WI38 (cell line): ENCODE data around the gene MYB.

Source experiments
- H3K4me3 ChIP-seq: 2 replicates; pipeline ENCODE4 v1.5.1; 2011; ENCODE audit warnings: low read depth, mild to moderate bottlenecking, control low read depth, low read length
- CTCF ChIP-seq: IDR thresholded peaks from 2 replicates; pipeline ENCODE4 v1.5.1; 2012; ENCODE audit warnings: low read depth, mild to moderate bottlenecking, control low read depth, low read length

The MYB gene

GRCh38 chr6:135254471-135254870 lies 73.4 kb downstream of the MYB start:
- no peak for TF ChIP-seq CTCF
- H3K4me3 ChIP-seq: no peak overlapping the region

GRCh38 chr6:135256866-135257265 lies 75.8 kb downstream of the MYB start:
- no peak overlapping the region for H3K4me3 ChIP-seq
- TF ChIP-seq CTCF: no peak

- no peak overlapping the region for H3K4me3 ChIP-seq
- no peak for TF ChIP-seq CTCF
These were observed 76.7 kb downstream of the MYB start for GRCh38 chr6:135257631-135258405.

- no peak for TF ChIP-seq CTCF
- H3K4me3 ChIP-seq: no peak overlapping the region
These were observed 77.9 kb downstream of the MYB start for GRCh38 chr6:135258970-135259369.

GRCh38 chr6:135260612-135261011 lies 79.5 kb downstream of the MYB start:
- TF ChIP-seq CTCF: no peak
- H3K4me3 ChIP-seq: no peak overlapping the region

- TF ChIP-seq CTCF: no peak
- no peak overlapping the region for H3K4me3 ChIP-seq
These were observed 81.0 kb downstream of the MYB start for GRCh38 chr6:135261872-135262725.

- no peak for TF ChIP-seq CTCF
- no peak overlapping the region for H3K4me3 ChIP-seq
These were observed 84.2 kb downstream of the MYB start for GRCh38 chr6:135265278-135265677.
